OCI-LY3 (cell line): ENCODE results near the gene LRRTM2.

Experiments
- H2AFZ ChIP-seq: fragments of 200-600, 300-600 bp; shearing (Covaris generic); 2 replicates; pipeline ENCODE4 v1.6.0; 2014; ENCODE audit warnings: antibody characterized with exemption, low read depth, low read length
- H3K27ac ChIP-seq: fragments of 200-600, 300-600 bp; sonication (generic); 2 replicates; pipeline ENCODE4 v1.5.1; 2014; ENCODE audit warnings: mild to moderate bottlenecking, low read length, moderate library complexity, mixed read lengths
- H3K27me3 ChIP-seq: fragments of 200-600, 300-600 bp; sonication (generic); 2 replicates; pipeline ENCODE4 v1.6.1; 2014; ENCODE audit warnings: low read depth, low read length, mixed read lengths
- H3K36me3 ChIP-seq: fragments of 200-600, 300-600 bp; sonication (generic); replicated peaks from 2 replicates; pipeline ENCODE3; 2014; ENCODE audit warnings: low read depth, low read length, mixed read lengths
- H3K4me1 ChIP-seq: fragments of 300-600, 200-600 bp; sonication (generic); 2 replicates; pipeline ENCODE4 v1.6.1; 2014; ENCODE audit warnings: low read length, mixed read lengths
- H3K4me2 ChIP-seq: fragments of 200-600, 300-600 bp; sonication (generic); 2 replicates; pipeline ENCODE4 v1.6.1; 2014; ENCODE audit warnings: low read length, mixed read lengths
- H3K4me3 ChIP-seq: fragments of 300-600, 200-600 bp; sonication (generic); 2 replicates; pipeline ENCODE4 v1.5.1; 2014; ENCODE audit warnings: antibody characterized with exemption, mild to moderate bottlenecking, low read length, moderate library complexity
- H3K79me2 ChIP-seq: fragments of 300-600, 200-600 bp; shearing (Covaris generic); 2 replicates; pipeline ENCODE4 v1.6.1; 2014; ENCODE audit warnings: mild to moderate bottlenecking, low read length, mixed read lengths
- H3K9ac ChIP-seq: fragments of 300-600, 200-600 bp; shearing (Covaris generic); 2 replicates; pipeline ENCODE4 v1.6.0; 2014; ENCODE audit warnings: mild to moderate bottlenecking, low read length, moderate library complexity
- H3K9me3 ChIP-seq: fragments of 200-600, 300-600 bp; shearing (Covaris generic); 2 replicates; pipeline ENCODE4 v1.6.1; 2014; ENCODE audit warnings: low read length, mixed read lengths; ENCODE audit not compliant: insufficient read depth
- H4K20me1 ChIP-seq: fragments of 200-600, 300-600 bp; sonication (generic); 2 replicates; pipeline ENCODE4 v1.6.1; 2016; ENCODE audit warnings: low read length, mixed read lengths; ENCODE audit not compliant: insufficient read depth
- EZH2phosphoT487 ChIP-seq: fragments of 200-600 bp; shearing (Covaris generic); IDR thresholded peaks from 2 replicates; pipeline ENCODE4 v1.6.1; 2018; ENCODE audit warnings: antibody characterized with exemption, mixed run types, low read depth
- TF ChIP-seq, protein P1 (sequence below): fragments of 200-600, 300-600 bp; sonication (generic); IDR thresholded peaks from 2 replicates; pipeline ENCODE4 v1.5.1; 2014; ENCODE audit warnings: antibody characterized with exemption, low read length, low read depth

The LRRTM2 gene

DNA sequence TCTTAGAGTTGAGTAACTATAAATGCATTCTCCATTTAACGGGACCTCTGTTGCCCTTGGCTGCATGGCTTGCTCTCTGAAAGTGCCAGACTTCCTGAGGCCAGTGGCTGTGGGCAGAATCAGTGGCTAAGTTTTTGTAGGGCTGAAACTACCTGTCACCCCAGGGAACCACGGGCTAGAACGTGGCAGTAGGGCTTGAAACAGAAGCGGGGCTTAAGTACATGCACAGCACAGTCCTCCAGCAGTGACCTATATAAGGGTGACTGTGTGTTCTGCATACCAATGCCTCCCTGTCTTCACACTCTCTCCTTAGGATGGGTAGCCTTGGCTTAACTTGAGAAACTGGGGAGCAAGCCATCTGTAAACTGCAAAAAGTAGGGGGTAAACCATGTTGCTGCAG lies 43.6 kb upstream of the LRRTM2 start:
- Histone ChIP-seq H3K36me3 (no peaks in the 10 kb centered on the region), H3K27ac (no peak overlapping the region), H3K79me2 (no peaks in the 10 kb centered on the region)

GRCh38 chr5:138914338-138914737 lies 39.2 kb upstream of the LRRTM2 start:
- Histone ChIP-seq H2AFZ (no peak overlapping the region), H3K27ac (no peak overlapping the region), H3K79me2 (no peaks in the 10 kb centered on the region), H3K4me2 (no peak overlapping the region), H3K9me3 (no peaks in the 10 kb centered on the region), H4K20me1 (no peaks in the 10 kb centered on the region), H3K27me3 (no peaks in the 10 kb centered on the region), H3K36me3 (no peaks in the 10 kb centered on the region), H3K4me1 (no peaks in the 10 kb centered on the region), H3K4me3 (no peak overlapping the region), H3K9ac (no peak overlapping the region)
- TF ChIP-seq EZH2phosphoT487: no peak
- TF ChIP-seq, protein P1, sequence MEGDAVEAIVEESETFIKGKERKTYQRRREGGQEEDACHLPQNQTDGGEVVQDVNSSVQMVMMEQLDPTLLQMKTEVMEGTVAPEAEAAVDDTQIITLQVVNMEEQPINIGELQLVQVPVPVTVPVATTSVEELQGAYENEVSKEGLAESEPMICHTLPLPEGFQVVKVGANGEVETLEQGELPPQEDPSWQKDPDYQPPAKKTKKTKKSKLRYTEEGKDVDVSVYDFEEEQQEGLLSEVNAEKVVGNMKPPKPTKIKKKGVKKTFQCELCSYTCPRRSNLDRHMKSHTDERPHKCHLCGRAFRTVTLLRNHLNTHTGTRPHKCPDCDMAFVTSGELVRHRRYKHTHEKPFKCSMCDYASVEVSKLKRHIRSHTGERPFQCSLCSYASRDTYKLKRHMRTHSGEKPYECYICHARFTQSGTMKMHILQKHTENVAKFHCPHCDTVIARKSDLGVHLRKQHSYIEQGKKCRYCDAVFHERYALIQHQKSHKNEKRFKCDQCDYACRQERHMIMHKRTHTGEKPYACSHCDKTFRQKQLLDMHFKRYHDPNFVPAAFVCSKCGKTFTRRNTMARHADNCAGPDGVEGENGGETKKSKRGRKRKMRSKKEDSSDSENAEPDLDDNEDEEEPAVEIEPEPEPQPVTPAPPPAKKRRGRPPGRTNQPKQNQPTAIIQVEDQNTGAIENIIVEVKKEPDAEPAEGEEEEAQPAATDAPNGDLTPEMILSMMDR: no peak

More for the DNA sequence above, 43.6 kb upstream of the LRRTM2 start:
- Histone ChIP-seq H3K9me3 (no peaks in the 10 kb centered on the region), H4K20me1 (no peaks in the 10 kb centered on the region), H2AFZ (no peak overlapping the region), H3K4me2 (no peak overlapping the region), H3K4me1 (no peaks in the 10 kb centered on the region), H3K27me3 (no peaks in the 10 kb centered on the region), H3K4me3 (no peak overlapping the region), H3K9ac (no peak overlapping the region)
- TF ChIP-seq, protein P1: no peak
- no peak for TF ChIP-seq EZH2phosphoT487

DNA sequence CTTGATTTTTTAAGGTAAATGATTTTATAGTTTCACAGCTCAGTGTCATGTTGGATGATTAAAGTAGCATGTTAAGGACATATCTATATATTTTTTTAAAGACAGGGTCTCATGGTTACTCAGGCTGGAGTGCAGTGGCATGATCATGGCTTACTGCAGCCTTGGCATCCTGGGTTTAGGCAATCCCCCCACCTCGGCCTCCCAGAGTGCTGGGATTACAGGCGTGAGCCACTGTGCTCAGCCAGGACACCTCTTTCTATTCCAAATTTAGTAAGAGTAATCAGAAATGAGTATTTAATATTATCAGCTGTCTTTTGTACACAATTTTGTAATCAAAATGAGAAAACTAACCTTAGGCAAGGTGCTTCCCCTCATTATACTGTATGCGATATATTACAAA lies 38.6 kb upstream of the LRRTM2 start:
- Histone ChIP-seq H2AFZ (no peak overlapping the region), H3K27ac (no peak overlapping the region), H3K9ac (no peak overlapping the region), H3K4me3 (no peak overlapping the region), H3K9me3 (no peaks in the 10 kb centered on the region), H3K4me2 (no peak overlapping the region), H3K27me3 (no peaks in the 10 kb centered on the region), H3K36me3 (no peaks in the 10 kb centered on the region), H3K79me2 (no peaks in the 10 kb centered on the region), H4K20me1 (no peaks in the 10 kb centered on the region), H3K4me1 (no peaks in the 10 kb centered on the region)
- no peak for TF ChIP-seq EZH2phosphoT487
- TF ChIP-seq, protein P1: no peak

- TF ChIP-seq, protein P1: no peak
Measured at GRCh38 chr5:138912093-138912492, 37.0 kb upstream of the LRRTM2 start.

More at GRCh38 chr5:138912093-138912492, 37.0 kb upstream of the LRRTM2 start:
- Histone ChIP-seq H3K27ac (no peak overlapping the region), H3K4me2 (no peak overlapping the region), H3K79me2 (no peaks in the 10 kb centered on the region), H4K20me1 (no peaks in the 10 kb centered on the region), H3K9me3 (no peaks in the 10 kb centered on the region), H3K9ac (no peak overlapping the region), H3K27me3 (no peaks in the 10 kb centered on the region), H3K36me3 (no peaks in the 10 kb centered on the region), H2AFZ (no peak overlapping the region), H3K4me3 (no peak overlapping the region), H3K4me1 (no peaks in the 10 kb centered on the region)
